Neural progenitor cell (in vitro differentiated cells): ENCODE results near the gene DNAI4.

Source experiments
- EZH2 ChIP-seq: fragments of 200-600 bp; sonication (generic); IDR thresholded peaks from 2 replicates; pipeline ENCODE4 v1.6.1; 2017; ENCODE audit warnings: antibody characterized with exemption, mild to moderate bottlenecking, moderate library complexity
- TF ChIP-seq, protein P1 (sequence below): fragments of 200-600 bp; sonication (generic); IDR thresholded peaks from 2 replicates; pipeline ENCODE4 v1.5.1; 2017; ENCODE audit warnings: antibody characterized with exemption, mild to moderate bottlenecking

DNA sequence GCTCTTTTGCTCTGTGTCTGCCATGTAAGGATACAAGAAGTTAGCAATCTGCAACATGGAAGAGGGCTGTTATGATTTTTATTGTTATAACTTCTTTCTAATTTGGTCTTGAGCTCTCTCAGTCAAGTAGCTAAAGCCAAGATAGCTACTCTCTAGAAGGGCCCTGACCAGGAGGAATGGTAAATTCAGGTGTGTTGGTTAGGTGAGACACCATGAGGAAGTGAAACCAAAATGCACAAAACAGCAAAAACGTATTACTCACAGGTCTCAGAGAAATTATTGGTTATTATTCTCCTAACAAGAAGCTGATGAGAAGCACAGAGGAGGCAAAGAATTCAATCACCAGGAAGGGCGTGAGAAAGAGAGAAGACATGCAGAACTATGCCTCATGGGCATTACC lies 71.8 kb downstream of the DNAI4 start:
- TF ChIP-seq EZH2 = no peak
- TF ChIP-seq, protein P1, sequence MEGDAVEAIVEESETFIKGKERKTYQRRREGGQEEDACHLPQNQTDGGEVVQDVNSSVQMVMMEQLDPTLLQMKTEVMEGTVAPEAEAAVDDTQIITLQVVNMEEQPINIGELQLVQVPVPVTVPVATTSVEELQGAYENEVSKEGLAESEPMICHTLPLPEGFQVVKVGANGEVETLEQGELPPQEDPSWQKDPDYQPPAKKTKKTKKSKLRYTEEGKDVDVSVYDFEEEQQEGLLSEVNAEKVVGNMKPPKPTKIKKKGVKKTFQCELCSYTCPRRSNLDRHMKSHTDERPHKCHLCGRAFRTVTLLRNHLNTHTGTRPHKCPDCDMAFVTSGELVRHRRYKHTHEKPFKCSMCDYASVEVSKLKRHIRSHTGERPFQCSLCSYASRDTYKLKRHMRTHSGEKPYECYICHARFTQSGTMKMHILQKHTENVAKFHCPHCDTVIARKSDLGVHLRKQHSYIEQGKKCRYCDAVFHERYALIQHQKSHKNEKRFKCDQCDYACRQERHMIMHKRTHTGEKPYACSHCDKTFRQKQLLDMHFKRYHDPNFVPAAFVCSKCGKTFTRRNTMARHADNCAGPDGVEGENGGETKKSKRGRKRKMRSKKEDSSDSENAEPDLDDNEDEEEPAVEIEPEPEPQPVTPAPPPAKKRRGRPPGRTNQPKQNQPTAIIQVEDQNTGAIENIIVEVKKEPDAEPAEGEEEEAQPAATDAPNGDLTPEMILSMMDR = no peak
